ENCODE measurements around the gene NFATC1. TPM values are rescaled to one million over a fixed set of nuclear protein-coding genes. Genes with fewer than 3 reads are reported as not detected.

NFATC1 gene
- total RNA-seq, 3 donors from 2014 or later, result 10.9 to 18.0 (median 12.9) TPM

DNA sequence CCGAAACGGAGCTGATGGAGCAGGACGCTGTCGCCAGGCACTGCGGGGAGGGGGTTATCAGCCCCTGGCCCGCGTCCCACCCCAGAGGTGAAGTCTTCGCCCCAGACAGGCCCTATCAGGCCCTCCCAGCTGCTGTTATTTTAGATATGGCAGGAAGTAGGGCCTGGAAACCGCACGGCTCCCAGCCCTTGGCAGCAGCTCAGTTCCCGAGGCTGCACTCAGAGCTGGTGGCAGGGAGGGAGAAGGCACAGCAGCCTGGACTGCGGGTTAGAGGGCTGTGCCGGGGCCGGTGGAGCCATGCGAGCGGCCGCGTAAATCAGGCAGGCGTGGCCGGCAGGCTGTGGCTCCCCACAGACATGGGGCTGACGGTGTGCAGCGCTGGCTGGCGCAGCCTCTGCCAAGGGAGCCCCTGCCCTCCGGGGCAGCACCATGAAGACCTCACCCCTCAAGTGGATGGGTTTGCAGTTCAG, 111.4 kb downstream of the NFATC1 start:
- TF ChIP-seq POLR2AphosphoS5 (IDR thresholded peaks at IDR 0.05) (peak in 1 of 3 donors; percentile 35), POLR2A (IDR thresholded peaks at IDR 0.05) (no peak), CTCF (IDR thresholded peaks at IDR 0.05) (no peak)
- Histone ChIP-seq H3K27me3 (no peaks in the 10 kb centered on the region), H3K9me3 (no peaks in the 10 kb centered on the region), H3K27ac (peak overlapping the region; percentile 84 to 94), H3K4me3 (peak overlapping the region; percentile 30 to 69 (median 51)), H3K36me3 (no peaks in the 10 kb centered on the region), H3K4me1 (peaks cover 0 to 6% of the 10 kb centered on the region in 2 donors)
- intact Hi-C loops (cut with DNase I; ENCODE audit: low total_unique reads), result no loop called here
- peak; percentile 57 to 61 for DNase-seq (ENCODE audit: low spot score in 2 of 2)

DNA sequence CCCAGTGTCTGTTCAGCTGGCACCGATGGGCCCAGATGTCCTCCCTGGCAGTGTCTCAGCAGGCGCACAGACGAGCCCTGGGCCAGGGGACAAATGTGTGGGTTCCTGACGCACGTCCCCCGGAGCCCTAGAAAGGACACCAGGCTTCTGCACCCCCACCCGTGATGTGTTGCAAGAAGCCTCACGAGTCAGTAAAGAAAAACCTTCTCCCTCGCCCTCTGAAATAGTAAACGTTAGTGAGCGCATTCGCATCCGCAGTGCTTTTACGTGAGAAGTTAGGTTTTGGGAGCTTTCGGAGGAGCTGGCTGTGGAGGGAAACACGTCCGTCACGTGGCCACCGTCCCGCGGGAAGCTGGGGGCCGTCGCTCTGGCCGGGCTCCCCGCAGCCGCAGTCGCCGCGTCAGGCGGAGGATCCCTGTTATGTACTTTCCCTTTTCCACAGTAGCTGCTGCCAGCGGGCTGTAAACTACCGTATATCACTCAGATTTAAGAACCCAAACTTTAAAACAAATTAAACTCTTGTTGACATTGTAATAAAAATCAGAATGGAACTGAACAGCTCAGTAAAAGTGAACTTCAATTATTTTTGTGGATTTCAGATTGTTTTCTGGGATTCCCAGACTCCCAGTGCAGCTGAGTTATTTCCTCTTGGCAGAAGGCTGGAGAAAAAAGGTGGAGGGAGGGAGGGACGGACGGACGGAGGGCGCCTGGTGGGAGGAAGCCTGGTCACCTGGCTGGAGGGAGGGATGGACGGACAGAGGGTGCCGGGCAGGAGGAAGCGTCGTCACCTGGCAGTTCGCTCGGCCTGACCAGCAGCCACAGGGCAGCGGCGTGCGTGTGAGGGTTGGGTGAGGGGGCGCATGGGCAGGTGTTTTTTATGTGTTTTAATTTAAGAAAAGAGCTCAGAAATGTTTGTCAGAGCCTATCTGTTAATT, 112.1 kb downstream of the NFATC1 start:
- TF ChIP-seq POLR2A (IDR thresholded peaks at IDR 0.05) (no peak), POLR2AphosphoS5 (IDR thresholded peaks at IDR 0.05) (peak; percentile 14 to 43 (median 18))
- Histone ChIP-seq H3K27me3 (no peaks in the 10 kb centered on the region), H3K4me3 (peak overlapping the region; percentile 30 to 69 (median 51)), H3K27ac (peak overlapping the region; percentile 84 to 94), H3K4me1 (peaks cover 0 to 6% of the 10 kb centered on the region in 2 donors), H3K9me3 (no peaks in the 10 kb centered on the region), H3K36me3 (no peaks in the 10 kb centered on the region)
- peak; percentile 59 to 70 for DNase-seq (ENCODE audit: low spot score in 2 of 2)
- intact Hi-C loops (cut with DNase I; ENCODE audit: low total_unique reads), result no loop called here

DNA sequence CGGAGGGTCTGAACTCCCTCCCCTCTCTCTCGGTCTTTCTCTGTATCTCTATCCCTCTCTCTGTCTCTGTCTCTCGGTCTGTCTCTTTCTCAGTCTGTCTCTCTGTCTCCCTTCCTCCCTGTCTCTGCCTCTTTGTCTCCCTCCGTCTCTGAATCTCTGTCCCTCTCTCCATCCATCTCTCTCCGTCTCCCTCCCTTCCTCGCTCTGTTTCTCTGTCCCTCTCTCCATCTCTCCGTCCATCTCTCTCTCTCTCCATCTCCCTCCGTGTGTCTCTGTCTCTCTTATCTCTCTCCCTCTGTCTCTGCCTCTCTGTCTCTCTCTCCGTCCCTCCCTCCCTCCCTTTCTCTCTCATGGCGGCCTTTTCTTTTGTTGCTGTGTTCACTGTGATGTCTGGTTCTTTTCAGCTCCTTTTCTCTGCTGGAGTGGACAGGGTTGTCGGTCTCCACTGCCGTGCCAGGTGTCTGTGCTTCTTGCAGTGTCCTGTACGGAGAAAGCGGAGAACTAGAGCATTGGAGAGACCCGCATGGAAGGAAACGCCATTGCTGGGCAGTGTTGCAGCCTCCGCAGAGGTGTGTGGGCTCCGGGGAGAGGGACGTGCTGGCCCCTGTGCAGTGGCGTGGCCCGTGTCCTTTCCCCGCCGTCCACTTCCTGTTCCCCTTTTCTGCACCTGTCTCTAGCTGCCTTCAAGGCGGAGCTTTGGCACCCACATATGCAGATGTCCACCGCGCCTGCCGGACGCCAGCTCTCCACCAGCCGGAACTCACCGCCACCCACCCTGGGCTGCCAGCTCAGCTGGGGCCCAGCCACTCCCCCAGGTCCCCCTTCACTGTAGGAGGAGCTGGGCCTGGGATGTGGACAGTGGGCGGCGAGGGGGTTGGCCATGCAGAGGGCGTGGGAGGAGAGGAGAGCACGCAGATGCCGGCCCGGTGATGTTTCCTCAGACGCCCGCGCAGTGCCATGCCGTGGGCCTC, 113.1 kb downstream of the NFATC1 start:
- no peaks in the 10 kb centered on the region for H3K27me3 ChIP-seq
- peaks cover 0 to 6% of the 10 kb centered on the region in 2 donors for H3K4me1 ChIP-seq
- TF ChIP-seq POLR2A (IDR thresholded peaks at IDR 0.05) (no peak), CTCF (IDR thresholded peaks at IDR 0.05) (no peak)
- H3K4me3 ChIP-seq, result no peak overlapping the region
- no peaks in the 10 kb centered on the region for H3K9me3 ChIP-seq
- H3K36me3 ChIP-seq, result no peaks in the 10 kb centered on the region
- H3K27ac ChIP-seq, result peak overlapping the region; percentile 84 to 94
- peak in 1 of 2 donors; percentile 46 for DNase-seq (ENCODE audit: low spot score in 2 of 2)
- intact Hi-C loops (cut with DNase I; ENCODE audit: low total_unique reads), result no loop called here

GRCh38 chr18:79509536-79509930, 113.8 kb downstream of the NFATC1 start:
- H3K36me3 ChIP-seq, result no peaks in the 10 kb centered on the region
- H3K4me3 ChIP-seq, result no peak overlapping the region
- peak in 1 of 2 donors; percentile 12 for DNase-seq (ENCODE audit: low spot score in 2 of 2)
- H3K27ac ChIP-seq, result no peak overlapping the region
- TF ChIP-seq CTCF (IDR thresholded peaks at IDR 0.05), result no peak
- no peaks in the 10 kb centered on the region for H3K27me3 ChIP-seq
- H3K9me3 ChIP-seq, result no peaks in the 10 kb centered on the region
- H3K4me1 ChIP-seq, result peaks cover 0 to 6% of the 10 kb centered on the region in 2 donors
- intact Hi-C loops (cut with DNase I; ENCODE audit: low total_unique reads), result no loop called here

- Histone ChIP-seq H3K4me3 (no peak overlapping the region), H3K9me3 (no peaks in the 10 kb centered on the region), H3K27ac (no peak overlapping the region), H3K27me3 (no peaks in the 10 kb centered on the region), H3K36me3 (no peaks in the 10 kb centered on the region), H3K4me1 (peaks cover 0 to 6% of the 10 kb centered on the region in 2 donors)
- TF ChIP-seq CTCF (IDR thresholded peaks at IDR 0.05) (no peak), POLR2A (IDR thresholded peaks at IDR 0.05) (no peak), POLR2AphosphoS5 (IDR thresholded peaks at IDR 0.05) (no peak)
- intact Hi-C loops (cut with DNase I; ENCODE audit: low total_unique reads), result no loop called here
- peak in 1 of 2 donors; percentile 43 for DNase-seq (ENCODE audit: low spot score in 2 of 2)
Observed at GRCh38 chr18:79510046-79510685, 114.4 kb downstream of the NFATC1 start.
